Measurements from ENCODE around the gene ARID5B.

- TF ChIP-seq CTCF (tag by site-specific recombination; IDR thresholded peaks at IDR 0.05) (no peak), ZBTB10 (tag by site-specific recombination; IDR thresholded peaks at IDR 0.05) (no peak), ZNF214 (tag by site-specific recombination; IDR thresholded peaks at IDR 0.05; ENCODE audit: borderline replicate concordance) (no peak), ZFP69B (tag by site-specific recombination; IDR thresholded peaks at IDR 0.05) (no peak), ZNF311 (tag by site-specific recombination; IDR thresholded peaks at IDR 0.05; ENCODE audit: borderline replicate concordance) (no peak), ZNF791 (tag by site-specific recombination; IDR thresholded peaks at IDR 0.05) (no peak), YY2 (tag by site-specific recombination; IDR thresholded peaks at IDR 0.05) (no peak), ZNF626 (tag by site-specific recombination; IDR thresholded peaks at IDR 0.05) (no peak), ZNF292 (tag by site-specific recombination; IDR thresholded peaks at IDR 0.05; ENCODE audit: borderline replicate concordance, low read depth) (no peak), HIC1 (tag by site-specific recombination; IDR thresholded peaks at IDR 0.05) (no peak), REPIN1 (tag by site-specific recombination; IDR thresholded peaks at IDR 0.05; ENCODE audit: low read depth) (no peak), MEIS1 (CRISPR knock-in tag; IDR thresholded peaks at IDR 0.05; ENCODE audit: borderline replicate concordance) (no peak)
Measured at GRCh38 chr10:61900829-61901792, at the start of gene ARID5B.

All from HEK293 (cell line).